Caco-2 (cell line): ENCODE data around the gene TEX36. TPM values are rescaled to one million over a fixed set of nuclear protein-coding genes. Genes with fewer than 3 reads are reported as not detected.

Experiments used
- BruUV-seq: library from RNA; stranded (reverse); fragments of 400-500 nt; replicated peaks from 2 replicates; lab custom pipeline; 2021; lab: Mats Ljungman, UMichigan
- CTCF ChIA-PET: fragments of 300-600 bp; sonication (Branson Sonifier 250); formaldehyde crosslinking; loops from one replicate; lab custom pipeline; 2022; ENCODE audit warnings: antibody characterized with exemption; lab: Charles Lee
- POLR2A ChIA-PET: fragments of 300-600 bp; sonication (Branson Sonifier 250); formaldehyde crosslinking; loops from one replicate; lab custom pipeline; 2022; ENCODE audit warnings: antibody characterized with exemption; lab: Charles Lee
- DNase-seq, 2 experiments: peaks; one replicate each; pipeline versions ENCODE4 v3.0.0 to v3.0.0-alpha.2; 2020 to 2022
- H3K27me3 ChIP-seq: replicated peaks from 2 replicates; pipeline ENCODE4 v1.6.0; 2011; ENCODE audit warnings: low read length; ENCODE audit not compliant: control insufficient read depth, insufficient read depth
- H3K36me3 ChIP-seq: 2 replicates; pipeline ENCODE4 v1.5.1; 2011; ENCODE audit warnings: low read length; ENCODE audit not compliant: control insufficient read depth, insufficient read depth
- H3K4me1 ChIP-seq: fragments of 250-450 bp; sonication (Bioruptor Pico); 2 replicates; pipeline ENCODE4 v1.5.1; 2020; ENCODE audit warnings: mild to moderate bottlenecking
- H3K4me3 ChIP-seq: 2 replicates; pipeline ENCODE4 v1.5.1; 2011; ENCODE audit warnings: low read depth, mild to moderate bottlenecking, control low read depth, low read length
- H3K9me3 ChIP-seq: fragments of 250-450 bp; sonication (Bioruptor Pico); 2 replicates; pipeline ENCODE4 v1.5.1; 2020; ENCODE audit warnings: mild to moderate bottlenecking, moderate library complexity
- H3K27ac Mint-ChIP-seq: one replicate; pipeline ENCODE4 v1.8.0; 2022; ENCODE audit warnings: mixed read lengths; ENCODE audit not compliant: unreplicated experiment
- H3K27me3 Mint-ChIP-seq: one replicate; pipeline ENCODE4 v1.8.0; 2022; ENCODE audit warnings: mixed read lengths; ENCODE audit not compliant: insufficient read depth, unreplicated experiment
- H3K36me3 Mint-ChIP-seq: one replicate; pipeline ENCODE4 v1.8.0; 2022; ENCODE audit warnings: mild to moderate bottlenecking, mixed read lengths; ENCODE audit not compliant: insufficient read depth, unreplicated experiment
- H3K4me1 Mint-ChIP-seq: one replicate; pipeline ENCODE4 v1.8.0; 2022; ENCODE audit warnings: low read depth, mixed read lengths; ENCODE audit not compliant: unreplicated experiment
- H3K4me3 Mint-ChIP-seq: one replicate; pipeline ENCODE4 v1.8.0; 2022; ENCODE audit warnings: mild to moderate bottlenecking, moderate library complexity, mixed read lengths; ENCODE audit not compliant: unreplicated experiment
- H3K9me3 Mint-ChIP-seq: one replicate; pipeline ENCODE4 v1.8.0; 2022; ENCODE audit warnings: mixed read lengths; ENCODE audit not compliant: unreplicated experiment
- CTCF ChIP-seq, 2 experiments: fragments of 200-600 bp in 1 of 2; IDR thresholded peaks; 1 replicate in 1 of 2; 2 replicates in 1 of 2; pipeline versions ENCODE4 v1.5.1 to v1.8.0; 2011 to 2022; ENCODE audit warnings: antibody characterized with exemption in 1 of 2, control low read depth in 1 of 2, inconsistent platforms in 1 of 2, low read depth in 1 of 2, low read length in 1 of 2, mild to moderate bottlenecking in 1 of 2, moderate library complexity in 1 of 2; ENCODE audit not compliant: insufficient read depth in 1 of 2, severe bottlenecking in 1 of 2, unreplicated experiment in 1 of 2
- intact Hi-C: fragments of 100-400 bp; cut with micrococcal nuclease; formaldehyde crosslinking; loops from one replicate; pipeline ENCODE4 v1.10.0; 2022; ENCODE audit not compliant: unreplicated experiment
- total RNA-seq: library from RNA; stranded (reverse); gene quantifications from 2 replicates; pipeline ENCODE4 v1.2.3, GENCODE V29; 2022

Gene TEX36
- total RNA-seq, 1 experiment from 2014 or later, result not detected

DNA sequence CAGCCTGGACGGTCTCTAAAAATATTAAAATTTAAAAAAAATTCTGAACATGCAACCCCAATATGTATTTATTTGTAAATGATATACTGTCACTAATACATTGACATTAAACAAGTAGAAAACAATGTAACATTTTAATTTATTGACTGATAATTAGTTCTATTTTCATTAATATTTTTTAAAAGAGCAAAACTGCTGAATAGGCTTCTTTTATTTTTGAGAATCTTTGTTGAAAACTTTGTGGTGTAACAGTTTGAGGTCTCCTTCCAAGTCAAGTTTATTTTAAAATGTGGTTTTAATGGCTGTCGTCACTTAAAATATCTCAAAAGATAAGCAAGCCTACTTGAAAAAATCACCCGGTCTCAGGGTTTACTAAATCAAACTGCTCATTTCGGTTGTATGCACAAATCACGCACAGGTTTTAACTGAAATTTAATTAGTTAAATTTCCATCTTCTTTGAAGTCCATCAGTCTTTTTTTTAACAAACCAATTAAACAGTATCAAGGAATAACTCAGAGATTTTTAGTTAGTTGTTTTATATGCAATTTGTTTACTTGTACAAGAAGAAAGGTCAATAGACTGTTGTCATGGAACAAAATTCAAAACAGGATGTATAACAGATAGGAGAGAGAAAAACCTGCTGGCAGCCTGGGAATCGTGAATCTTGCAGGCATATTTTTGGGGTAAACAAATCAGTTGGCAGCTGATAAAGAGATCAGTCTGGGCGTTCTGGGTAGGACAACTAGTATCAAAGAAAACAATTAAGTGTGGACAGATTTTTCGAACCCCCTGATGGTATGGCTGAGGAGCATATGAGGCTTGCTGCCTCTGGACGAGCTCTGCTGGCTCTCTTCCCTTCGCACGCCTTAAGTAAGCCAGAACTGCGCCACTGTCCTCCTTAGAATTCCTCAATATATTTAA lies 26.9 kb upstream of the TEX36 start:
- Histone ChIP-seq H3K4me3 (no peak overlapping the region), H3K27me3 (no peaks in the 10 kb centered on the region), H3K4me1 (peaks cover 17% of the 10 kb centered on the region), H3K9me3 (no peaks in the 10 kb centered on the region), H3K36me3 (no peaks in the 10 kb centered on the region)
- POLR2A ChIA-PET, result no interaction called here
- peaks cover 24% of the 10 kb centered on the region for H3K4me1 Mint-ChIP-seq
- H3K9me3 Mint-ChIP-seq, result no peaks in the 10 kb centered on the region
- TF ChIP-seq CTCF (IDR thresholded peaks at IDR 0.05; ENCODE audit: insufficient read depth in 1 of 2, low read depth in 1 of 2, low read length in 1 of 2, severe bottlenecking in 1 of 2, unreplicated experiment in 1 of 2), result no peak
- CTCF ChIA-PET, result no interaction called here
- H3K36me3 Mint-ChIP-seq, result no peaks in the 10 kb centered on the region
- no peak overlapping the region for H3K4me3 Mint-ChIP-seq
- intact Hi-C loops, result loop anchor here (10.0 kb wide), 1 partner anchor 545 kb away; the partner anchor contains the start of gene CTBP2
- peaks cover 4% of the 10 kb centered on the region for H3K27me3 Mint-ChIP-seq
- H3K27ac Mint-ChIP-seq, result no peak overlapping the region
- DNase-seq, result no peak
- no TSS peak for BruUV-seq

DNA sequence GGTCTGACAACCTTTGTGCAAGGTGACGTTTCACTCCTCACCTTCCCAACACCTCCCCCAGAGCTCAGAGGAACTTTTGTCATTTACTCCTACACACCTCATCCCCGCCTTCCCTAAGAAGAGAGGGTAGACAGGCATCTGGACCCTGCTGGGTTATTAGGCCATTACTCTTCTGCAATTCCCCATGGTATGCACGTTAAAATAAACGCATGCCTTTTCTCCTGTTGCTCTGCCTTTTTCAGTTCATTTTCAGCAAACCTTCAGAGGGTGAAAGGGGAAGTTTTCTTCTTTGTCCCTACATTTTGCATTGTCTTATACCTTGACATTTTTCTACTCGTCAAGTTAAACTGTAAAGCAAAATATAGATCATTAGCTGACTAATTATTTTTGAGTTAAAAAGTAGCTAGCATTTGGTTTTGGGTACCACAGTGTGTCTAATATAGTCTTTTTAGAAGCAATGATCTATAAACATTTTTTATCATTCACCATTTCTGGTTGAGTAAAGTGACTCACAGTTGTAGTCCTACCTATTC lies 26.1 kb upstream of the TEX36 start:
- Mint-ChIP-seq H3K27ac (no peak overlapping the region), H3K27me3 (peaks cover 4% of the 10 kb centered on the region), H3K4me3 (no peak overlapping the region), H3K36me3 (no peaks in the 10 kb centered on the region), H3K4me1 (peaks cover 24% of the 10 kb centered on the region), H3K9me3 (no peaks in the 10 kb centered on the region)
- no peaks in the 10 kb centered on the region for H3K9me3 ChIP-seq
- H3K4me1 ChIP-seq, result peaks cover 17% of the 10 kb centered on the region
- POLR2A ChIA-PET, result no interaction called here
- TF ChIP-seq CTCF (IDR thresholded peaks at IDR 0.05; ENCODE audit: insufficient read depth in 1 of 2, low read depth in 1 of 2, low read length in 1 of 2, severe bottlenecking in 1 of 2, unreplicated experiment in 1 of 2), result no peak
- no TSS peak for BruUV-seq
- no peak for DNase-seq
- CTCF ChIA-PET, result no interaction called here
- H3K4me3 ChIP-seq, result no peak overlapping the region
- intact Hi-C loops, result loop anchor here (10.0 kb wide), 1 partner anchor 544 kb away; the partner anchor contains the start of gene CTBP2
- H3K36me3 ChIP-seq, result no peaks in the 10 kb centered on the region
- no peaks in the 10 kb centered on the region for H3K27me3 ChIP-seq
